Fibroblast of skin of left quadriceps (primary cell): Measurements from ENCODE around the gene MAN2B2.
"Not testable (repeated sequence)": the region's sequence is repeated elsewhere in the genome, so short reads cannot be mapped to it uniquely, and the experiment has no call there.

Experiments used
- DNase-seq, 2 experiments: peaks; one replicate each; pipeline ENCODE4 v3.0.0-alpha.2; 2013; ENCODE audit warnings: low read depth in 2 of 2

The MAN2B2 gene

DNA sequence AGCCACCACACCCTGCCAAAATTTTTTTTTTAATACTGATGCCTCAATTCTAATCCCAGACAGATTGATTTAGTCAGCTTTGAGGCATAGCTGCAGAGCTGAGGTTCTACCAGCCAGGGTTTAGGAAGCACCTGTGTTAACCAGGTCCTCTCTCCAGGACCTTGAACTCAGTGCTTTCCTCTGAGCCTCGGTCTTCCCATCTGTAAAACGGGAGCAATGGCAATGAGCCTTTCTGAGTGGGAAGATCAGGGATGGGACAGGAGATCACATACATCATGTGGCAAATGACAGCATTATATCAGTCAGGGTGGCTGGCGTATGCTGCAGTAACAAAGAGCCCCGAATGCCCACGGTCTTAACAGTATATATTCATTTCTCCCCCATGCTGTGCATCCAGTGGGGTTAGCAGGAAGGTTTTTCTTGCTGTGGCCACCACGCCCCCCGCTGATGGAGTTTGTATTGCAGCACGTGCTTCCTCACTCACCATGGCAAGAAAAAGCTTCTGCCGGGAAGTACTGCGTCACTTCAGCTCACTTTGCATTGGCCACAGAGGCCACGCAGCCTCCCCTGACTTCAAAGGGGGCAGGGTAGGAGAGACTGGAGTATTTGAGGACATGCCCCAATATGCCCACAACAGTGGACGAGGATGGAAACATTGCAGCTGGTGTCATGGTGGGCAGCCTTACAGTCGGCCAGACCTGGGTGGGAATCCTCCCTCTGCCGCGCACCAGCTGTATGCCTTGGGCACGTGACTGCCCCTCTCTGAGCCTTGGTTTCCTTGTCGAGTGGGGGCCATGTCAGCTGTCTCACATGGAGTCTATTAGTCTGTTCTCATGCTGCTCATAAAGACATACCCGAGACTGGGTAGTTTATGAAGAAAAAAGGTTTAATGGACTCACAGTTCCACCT is 41.4 kb downstream of the MAN2B2 start:
- no peak for DNase-seq

DNA sequence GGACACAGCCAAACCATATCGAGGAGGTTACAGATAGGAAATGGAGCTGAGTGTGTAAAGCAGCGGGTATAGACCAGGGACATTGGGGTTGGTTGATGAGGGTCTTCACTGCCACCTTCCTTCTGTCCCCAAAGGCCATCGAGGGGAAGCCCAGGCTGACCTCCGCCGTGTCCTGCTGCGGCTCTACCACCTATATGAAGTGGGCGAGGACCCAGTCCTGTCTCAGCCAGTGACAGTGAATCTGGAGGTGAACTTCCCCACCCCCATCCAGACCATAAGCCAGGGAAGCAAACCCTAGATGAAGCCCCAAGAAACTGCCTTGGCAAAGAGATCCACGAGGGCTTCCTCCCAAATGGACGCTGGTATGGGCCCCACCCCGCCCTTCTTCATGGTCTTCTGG is 42.3 kb downstream of the MAN2B2 start:
- DNase-seq, result no peak

DNA sequence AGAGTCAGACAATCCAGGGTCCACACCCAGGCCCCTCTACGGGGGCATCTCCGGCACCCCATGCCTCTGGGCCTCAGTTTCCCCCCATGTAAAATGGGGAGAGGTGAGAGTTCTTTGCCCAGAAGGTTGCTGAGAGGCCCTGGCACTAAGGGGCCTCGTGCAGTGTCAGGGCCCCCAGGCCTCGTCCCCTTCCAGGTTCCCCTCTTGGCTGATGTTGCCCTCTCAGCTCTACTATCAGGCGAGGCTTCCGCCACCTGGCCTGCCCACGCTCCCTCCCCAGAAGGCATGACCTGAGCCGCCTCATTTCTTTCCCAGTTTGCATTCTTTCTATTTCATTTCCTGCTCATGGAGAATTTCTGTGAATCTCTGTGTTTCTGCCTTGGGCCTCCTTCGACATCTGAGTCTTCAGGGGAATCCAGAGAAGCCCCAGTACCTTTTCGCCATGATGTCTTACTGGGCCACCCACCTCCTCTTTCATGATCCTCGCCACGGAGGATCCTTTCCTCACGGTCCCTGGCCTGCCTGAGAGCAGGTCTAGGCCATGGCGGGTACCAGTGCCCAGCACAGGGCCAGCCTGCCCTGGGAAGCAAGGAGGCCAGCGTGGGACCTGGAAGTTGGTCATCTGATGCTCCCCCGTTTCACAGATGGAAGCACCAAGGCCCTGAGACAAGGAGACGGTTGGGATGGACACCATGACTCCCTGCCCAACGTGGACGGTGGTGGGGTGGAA is 43.6 kb downstream of the MAN2B2 start:
- no peak for DNase-seq

DNA sequence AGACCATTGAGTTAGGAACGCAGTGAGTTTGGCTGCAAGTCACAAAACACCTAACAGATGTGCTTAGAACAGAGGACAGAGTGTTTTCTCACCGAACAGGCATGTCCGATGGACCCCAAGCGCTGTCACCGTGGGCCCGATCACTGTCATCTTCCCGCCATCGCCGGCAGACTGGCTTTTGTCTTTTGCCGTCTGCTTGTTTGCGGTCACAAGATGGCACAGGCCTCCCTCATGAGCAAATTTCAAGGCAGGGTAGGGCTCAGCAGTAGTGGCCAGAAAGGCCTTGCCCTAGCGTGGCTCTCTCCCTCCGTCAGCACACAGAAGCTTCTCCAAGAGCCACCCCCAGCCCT is 44.1 kb downstream of the MAN2B2 start:
- DNase-seq, result no peak

DNA sequence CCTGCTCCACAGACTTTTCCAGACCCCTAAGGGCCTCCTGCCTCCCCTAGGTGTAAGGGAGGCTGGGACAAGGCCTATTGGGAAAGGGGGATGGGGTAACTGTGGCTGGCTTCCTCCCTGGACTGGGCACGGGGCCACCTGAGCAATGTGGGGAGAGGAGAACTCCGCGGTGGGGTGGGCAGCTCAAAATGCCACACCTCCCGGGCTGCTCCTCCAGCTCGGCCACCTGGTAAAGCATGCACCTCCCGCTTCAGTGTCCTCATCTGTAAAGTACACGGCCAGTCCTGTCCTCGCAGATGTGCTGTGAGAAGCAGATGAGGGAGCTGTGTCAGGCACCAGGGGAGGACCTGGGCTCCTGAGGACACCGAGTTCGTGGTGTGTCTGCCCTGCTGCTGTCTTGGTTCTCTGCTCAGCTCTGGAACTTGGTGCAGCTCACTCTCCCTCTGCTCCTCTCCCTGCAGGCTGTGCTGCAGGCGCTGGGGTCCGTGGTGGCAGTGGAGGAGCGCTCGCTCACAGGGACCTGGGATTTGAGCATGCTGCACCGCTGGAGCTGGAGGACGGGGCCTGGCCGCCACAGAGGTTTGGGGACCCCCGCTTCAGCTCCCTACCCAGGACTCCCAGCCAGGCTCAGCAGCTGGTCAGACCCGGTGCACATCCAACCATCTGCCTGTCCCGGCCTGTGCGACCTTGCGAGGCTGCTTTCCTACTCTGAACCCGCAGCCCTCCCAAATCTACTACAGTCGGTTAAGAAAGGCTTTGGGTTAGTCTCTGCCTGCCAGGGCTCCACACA is 44.7 kb downstream of the MAN2B2 start:
- no peak for DNase-seq

DNA sequence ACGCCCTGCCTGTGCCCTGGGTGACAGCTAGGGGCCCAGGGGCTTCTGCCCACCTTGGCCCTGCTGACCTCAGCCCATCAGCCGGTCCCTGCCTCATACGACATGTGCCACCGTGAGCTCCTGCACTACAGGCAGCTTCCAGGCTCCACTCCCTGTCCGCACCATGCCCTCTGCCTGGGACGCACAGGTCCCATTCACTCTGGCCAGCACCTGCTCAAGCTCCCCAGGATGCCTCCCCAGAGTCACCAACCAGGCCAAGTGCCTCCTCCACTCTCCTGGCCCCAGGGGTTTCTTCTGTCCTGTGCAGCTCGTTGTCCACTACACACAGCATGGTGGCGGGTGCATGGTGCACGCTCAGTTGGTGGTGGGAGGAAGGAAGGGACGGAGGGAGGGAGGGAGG is 45.3 kb downstream of the MAN2B2 start:
- DNase-seq, result no peak

DNA sequence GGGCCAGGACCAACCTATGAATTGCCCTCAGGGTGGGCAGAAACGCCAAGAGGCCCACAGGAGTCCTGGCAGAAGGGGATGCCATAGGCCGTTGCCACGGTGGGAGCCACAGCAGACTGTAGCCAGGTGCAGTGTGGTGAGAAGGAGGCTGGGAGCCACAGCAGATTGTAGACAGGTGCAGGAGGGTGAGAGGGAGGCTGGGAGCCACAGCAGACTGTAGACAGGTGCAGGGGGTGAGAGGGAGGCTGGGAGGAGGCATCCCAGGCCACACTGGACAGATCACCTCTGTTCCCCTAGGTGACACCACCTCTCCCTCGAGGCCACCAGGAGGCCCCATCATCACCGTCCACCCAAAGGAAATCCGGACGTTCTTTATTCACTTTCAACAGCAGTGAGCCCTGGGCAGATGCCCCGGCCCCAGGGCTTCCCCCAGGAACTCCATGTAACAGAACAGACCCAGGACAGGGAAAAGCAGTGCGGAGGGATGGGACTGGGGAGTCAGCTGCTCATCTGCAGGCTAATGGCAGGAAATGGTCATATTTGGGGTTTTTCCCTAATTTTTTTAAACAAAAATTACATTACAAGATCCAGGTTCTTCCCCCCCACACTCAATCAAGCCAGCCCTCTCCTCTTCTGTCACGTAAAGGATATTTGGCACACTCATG is 46.0 kb downstream of the MAN2B2 start:
- DNase-seq, result no peak

DNA sequence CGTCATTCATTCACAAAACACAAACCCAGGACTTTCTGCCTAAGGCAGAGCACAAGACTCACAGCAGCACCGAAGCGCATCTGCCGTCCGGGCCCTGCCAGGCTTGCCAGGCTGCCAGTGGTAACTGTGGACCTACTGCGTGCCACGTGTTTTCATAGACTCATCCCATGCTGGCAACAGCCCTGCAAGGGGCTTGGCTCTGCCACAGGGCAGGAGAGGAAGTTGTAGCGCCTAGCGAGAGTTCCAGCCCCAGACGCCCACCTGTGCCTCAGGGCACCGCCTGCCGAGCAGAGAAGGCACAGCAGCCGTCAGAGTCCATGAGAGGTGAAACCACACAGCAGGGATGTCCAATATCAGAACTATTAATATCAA is 46.6 kb downstream of the MAN2B2 start:
- DNase-seq, result no peak

DNA sequence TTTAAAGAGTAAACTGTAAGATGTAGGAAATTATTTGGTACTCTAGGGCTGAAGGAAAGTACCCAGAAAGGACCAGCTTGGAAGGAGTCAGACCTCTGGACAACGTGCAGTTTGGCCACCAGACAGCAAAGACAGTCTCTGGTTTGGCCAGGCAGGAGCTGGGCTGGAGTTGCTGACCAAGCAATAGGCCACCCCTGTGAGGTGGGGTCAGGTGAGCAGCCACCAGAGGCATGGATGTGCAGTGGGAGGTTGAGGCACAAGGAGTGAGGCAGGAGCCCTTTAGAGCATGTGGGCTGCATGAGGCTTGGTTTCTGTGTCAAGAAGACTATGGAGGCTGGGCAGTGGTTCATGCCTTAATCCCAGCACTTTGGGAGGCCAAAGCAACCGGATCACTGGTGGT is 47.8 kb downstream of the MAN2B2 start:
- DNase-seq, result no peak

DNA sequence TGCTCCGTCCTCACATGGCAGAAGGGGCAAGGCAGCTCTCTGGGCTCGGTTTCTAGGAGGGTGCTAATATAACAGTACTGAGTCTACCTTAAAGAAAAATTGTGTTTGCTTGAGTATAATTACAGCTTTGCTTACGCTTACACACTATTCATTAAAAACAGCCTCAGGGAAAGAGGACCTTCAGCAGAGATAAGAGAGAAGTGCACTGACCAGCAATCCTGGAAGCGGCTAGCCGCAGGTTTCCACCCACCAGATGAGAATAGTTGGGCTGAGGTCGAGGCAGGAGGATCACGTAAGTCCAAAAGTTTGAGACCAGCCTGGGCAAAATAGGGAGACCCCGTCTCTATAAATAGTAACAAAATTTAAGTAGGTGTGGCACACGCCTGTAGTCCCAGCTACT is 50.3 kb downstream of the MAN2B2 start:
- no peak for DNase-seq

DNA sequence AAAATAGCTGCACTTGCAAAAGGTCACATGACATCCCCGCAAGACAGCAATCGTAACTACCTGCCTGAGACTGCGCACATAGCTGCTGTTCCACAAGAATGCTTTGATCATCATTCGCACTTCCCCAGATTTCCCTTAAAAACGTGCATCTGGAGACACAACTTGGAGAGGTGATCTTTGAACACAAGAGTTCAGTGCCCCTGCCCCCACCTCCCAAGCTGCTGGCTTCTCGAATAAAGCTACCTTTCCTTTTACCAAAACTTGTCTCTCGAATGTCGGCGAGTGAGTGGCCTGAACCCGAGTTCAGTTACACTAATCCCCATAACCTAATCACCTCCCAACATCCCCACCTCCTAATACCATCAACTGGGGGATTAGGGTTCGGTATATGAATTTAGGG is 51.1 kb downstream of the MAN2B2 start:
- no peak for DNase-seq

DNA sequence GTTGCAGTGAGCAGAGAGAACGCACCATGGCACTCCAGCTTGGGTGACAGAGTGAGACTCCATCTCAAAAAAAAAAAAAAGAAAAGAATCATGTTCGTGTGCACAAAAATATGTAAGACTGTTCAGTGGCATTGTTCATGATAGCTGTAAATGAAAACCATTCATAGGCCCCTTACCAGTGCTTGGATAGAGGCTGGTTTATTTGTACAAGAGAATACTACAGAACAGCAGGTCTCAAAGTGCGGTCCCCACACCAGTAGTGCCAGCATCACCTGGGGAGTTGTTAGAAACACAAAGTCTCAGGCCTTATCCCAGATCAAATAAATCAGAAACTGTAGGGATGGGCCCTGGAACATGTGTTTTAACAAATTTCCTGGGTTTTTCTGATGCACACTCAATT is 52.8 kb downstream of the MAN2B2 start:
- no peak for DNase-seq

DNA sequence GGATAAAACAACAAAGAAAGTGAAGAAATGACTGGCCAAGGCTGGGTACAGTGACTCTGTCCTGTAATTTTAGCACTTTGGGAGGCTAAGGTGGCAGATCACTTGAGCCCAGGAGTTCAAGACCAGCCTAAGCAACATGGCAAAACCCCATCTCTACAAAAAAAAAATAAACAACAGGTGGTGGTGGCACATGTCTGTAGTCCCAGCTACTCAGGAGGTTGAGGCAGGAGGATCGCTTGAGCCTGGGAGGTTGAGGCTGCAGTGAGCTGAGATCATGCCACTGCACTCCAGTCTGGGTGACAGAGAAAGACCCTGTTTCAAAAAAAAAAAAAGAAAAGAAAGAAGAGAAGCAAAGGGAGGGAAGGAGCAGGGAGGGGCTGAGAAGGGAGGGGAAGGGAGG is 53.5 kb downstream of the MAN2B2 start:
- DNase-seq, result not testable (repeated sequence)

DNA sequence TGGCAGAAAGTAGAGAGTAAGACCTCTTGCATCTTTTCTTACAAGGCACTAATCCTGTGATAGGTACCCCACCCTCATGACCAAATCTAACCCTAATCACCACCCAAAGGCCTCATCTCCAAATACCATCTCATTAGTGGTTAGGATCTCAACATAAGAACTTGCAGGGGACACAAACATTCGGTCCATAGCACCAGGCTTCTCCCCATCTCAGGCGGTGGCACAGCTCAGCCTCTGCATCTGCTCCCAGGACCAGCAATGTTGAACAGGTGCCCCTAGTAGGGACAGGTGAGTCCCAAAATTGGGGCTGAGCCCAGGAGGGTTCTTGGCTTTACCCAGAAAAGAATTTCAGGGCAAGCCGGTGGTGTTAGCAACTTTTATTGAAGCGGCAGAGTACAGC is 57.1 kb downstream of the MAN2B2 start:
- DNase-seq, result no peak

DNA sequence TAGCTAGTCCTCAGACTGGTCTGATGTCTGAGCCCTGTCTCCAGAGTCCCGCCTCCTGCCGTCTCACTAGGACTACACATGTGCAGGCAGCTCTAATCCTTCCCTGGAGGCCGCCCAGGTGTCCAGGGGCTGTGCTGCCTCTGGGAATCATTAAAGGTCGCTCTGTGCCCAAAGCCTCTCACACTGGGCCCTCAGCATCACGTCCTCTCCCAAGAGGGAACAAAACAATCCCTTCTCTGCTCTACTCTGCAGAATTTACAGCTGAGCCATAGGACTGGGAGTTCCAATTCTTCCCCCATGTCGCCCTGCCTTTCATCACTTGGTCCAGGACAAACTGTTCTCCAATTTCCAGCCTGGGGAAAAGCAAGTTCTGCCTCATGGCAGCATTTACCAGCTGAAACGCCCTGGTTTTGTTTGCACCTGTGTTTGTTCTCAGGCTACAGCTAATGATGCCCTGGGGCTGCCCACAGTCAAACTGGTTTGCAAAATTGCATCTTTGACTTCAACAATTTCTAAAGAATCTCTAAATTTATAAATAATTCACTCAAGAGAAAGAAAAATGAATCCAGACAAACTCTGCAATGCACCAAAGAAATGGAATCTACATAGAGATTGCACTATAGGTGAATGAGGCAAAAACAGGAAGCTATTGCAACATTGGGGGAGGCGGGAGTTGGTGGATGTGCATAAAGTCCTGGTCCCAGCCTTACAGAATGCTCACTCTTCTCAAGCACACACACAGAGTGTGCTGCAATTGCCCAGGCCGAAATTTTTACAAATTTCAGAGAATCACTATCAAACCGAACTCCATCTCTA is 58.3 kb downstream of the MAN2B2 start:
- DNase-seq, result peak; percentile 41 to 42

DNA sequence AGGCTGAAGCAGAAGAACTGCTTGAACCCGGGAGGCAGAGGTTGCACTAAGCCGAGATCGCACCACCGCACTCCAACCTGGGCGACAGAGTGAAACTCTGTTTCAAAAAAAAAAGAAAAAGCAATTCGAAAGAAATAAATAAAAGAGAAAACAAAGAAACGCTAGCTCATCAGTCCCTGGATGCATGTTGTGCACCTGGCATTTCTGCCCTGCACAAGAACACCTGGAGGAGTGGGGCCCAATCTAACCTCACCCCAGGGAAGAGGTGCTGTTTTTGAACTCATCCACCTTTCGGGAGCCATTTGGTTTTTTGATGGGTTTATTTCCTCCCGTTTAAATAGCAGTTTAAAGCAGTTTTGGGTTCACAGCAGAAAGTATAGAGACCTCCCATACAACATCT is 59.8 kb downstream of the MAN2B2 start:
- DNase-seq, result no peak

DNA sequence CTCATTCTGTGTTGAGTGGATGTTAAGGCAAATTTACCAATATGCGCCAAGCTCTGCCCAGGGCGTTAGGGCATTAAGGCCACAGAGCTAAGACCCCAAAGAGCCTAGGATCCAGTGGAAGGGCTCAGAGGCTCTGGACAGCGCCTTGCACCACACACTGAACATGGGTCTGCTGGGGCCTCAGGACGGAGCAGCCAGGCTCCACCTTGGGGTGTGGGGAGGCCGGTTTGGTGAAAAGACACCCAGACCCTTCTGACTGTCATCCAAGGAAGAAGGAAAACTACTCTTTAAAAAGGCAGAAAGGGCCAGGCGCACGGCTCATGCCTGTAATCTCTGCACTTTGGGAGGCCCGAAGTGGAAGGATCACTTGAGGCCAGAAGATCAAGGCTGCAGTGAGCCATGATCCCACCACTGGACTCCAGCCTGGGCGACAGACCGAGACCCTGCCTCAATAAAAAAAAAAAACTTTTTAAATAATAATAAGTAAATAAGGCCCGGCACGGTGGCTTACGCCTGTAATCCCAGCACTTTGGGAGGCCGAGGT is 64.2 kb downstream of the MAN2B2 start:
- no peak for DNase-seq

DNA sequence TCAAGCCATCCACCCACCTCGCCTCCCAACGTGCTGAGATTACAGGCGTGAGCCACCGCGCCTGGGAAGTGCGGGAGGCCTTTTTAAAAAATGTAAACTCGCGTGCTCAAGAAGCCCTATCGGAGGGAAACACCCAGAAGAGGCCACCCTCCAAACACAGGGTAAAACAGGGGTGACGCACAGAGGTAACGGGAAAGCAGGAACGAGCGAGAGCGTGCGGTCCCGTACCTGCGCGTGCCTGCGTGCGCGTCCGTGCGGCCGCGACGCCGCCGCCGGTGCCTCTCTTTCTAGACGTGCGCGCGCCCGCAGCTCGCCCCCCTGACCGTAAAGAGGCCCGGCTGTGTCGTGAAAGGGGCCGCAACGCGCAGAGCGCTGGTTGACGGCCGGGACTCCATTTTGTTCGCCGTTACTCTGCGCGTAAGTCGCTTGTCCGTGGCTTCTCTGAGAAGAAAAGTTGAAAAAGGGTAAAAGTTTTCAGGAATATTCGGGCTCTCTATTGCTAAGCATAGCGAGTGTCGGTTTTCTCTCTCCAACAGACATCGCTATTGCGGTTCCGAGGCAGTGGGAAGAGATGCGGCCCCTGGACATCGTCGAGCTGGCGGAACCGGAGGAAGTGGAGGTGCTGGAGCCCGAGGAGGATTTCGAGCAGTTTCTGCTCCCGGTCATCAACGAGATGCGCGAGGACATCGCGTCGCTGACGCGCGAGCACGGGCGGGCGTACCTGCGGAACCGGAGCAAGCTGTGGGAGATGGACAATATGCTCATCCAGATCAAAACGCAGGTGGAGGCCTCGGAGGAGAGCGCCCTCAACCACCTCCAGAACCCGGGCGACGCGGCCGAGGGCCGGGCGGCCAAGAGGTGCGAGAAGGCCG is 65.5 kb downstream of the MAN2B2 start, which contains the start of gene MRFAP1:
MRFAP1 (plus strand) TSS at position 394 of the 872 bp plus-strand sequence; CDS start at position 572, 178 bp downstream.
- DNase-seq, result peak; percentile 84 to 86

DNA sequence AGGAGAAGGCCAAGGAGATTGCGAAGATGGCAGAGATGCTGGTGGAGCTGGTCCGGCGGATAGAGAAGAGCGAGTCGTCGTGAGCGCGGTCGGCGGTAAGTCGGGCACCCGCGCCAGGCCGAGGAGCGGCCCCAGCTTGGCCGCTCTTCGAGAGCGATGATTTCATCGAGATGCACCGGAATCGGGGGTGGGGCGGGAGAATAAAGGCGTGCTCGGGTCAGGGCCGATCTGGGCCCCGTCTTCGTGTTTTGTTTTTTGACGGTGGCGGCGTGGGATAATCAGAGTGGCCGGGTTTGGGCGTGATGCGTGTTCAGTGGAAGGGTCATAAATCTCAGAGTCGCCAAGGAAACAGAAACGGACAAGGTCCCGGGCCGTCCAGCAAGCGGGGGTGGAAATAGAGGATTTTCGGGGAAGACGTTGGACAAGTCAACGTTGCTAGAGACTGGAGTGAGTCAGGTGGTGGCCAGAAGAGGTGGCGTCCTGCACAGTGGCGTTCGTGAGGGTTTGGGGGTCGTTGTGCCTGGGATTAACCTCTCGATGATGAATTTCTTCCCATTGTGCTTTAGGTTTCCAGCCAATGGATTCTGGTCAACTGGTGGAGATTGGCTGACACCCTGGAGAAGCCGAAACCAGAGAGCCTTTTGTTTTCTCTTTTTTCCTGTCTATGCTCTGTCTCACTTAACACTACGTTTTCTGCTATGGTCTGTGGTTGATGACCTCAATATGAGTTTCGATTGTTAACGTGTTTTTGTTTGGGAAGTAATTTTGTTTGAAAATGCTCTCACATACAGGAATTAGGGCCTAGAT is 66.4 kb downstream of the MAN2B2 start:
- DNase-seq, result no peak
